ENCODE data around the gene TBX10. TPM values are rescaled to one million over a fixed set of nuclear protein-coding genes. Genes with fewer than 3 reads are reported as not detected.

The TBX10 gene
- total and polyA plus RNA-seq, 2 of the 8 experiments (the other 6 are each of a cell fraction or from before 2014, with no cell fraction given): 0.09 TPM; not detected in 1

GRCh38 chr11:67673902-67674301 lies 34.3 kb upstream of the TBX10 start:
- 82% methylated on average over 8 of the region's 8 CpGs; no CpG with 5 or more reads in 1 of the 2 experiments for WGBS, 2 experiments (ENCODE audit: extremely low coverage in 1 of 2, insufficient coverage in 1 of 2, insufficient read length in 1 of 2, insufficient replicate concordance in 2 of 2, low coverage in 1 of 2, low lambda C conversion rate in 2 of 2, missing lambda C conversion rate in 1 of 2)
- no peak for TF ChIP-seq POLR2A (IDR thresholded peaks at IDR 0.05; ENCODE audit: control extremely low read depth in 1 of 2, low read depth in 2 of 2, low read length in 2 of 2)
- TF ChIP-seq EP300 (IDR thresholded peaks at IDR 0.05; ENCODE audit: borderline replicate concordance in 1 of 2, low read depth in 2 of 2, low read length in 2 of 2): no peak
- TF ChIP-seq NANOG (IDR thresholded peaks at IDR 0.05; ENCODE audit: insufficient read depth, low read depth, low read length, poor library complexity, severe bottlenecking): no peak
- TF ChIP-seq SUZ12 (IDR thresholded peaks at IDR 0.05; ENCODE audit: low read length): no peak
- no peak for TF ChIP-seq ZNF274 (IDR thresholded peaks at IDR 0.05; ENCODE audit: borderline replicate concordance, extremely low read depth, low read length)
- TF ChIP-seq E2F6 (IDR thresholded peaks at IDR 0.05): no peak
- no peak for TF ChIP-seq JUND (IDR thresholded peaks at IDR 0.05; ENCODE audit: low read length)
- no peak for TF ChIP-seq PHF8 (conservative IDR thresholded peaks at IDR 0.05; ENCODE audit: low read depth, low read length)
- no peak for TF ChIP-seq CTBP2 (IDR thresholded peaks at IDR 0.05; ENCODE audit: borderline replicate concordance, insufficient read depth, insufficient read length, low read length)
- TF ChIP-seq POU5F1 (IDR thresholded peaks at IDR 0.05; ENCODE audit: low read depth, low read length): no peak
- TF ChIP-seq TCF12 (IDR thresholded peaks at IDR 0.05; ENCODE audit: low read depth, low read length): no peak
- TF ChIP-seq CBX8 (IDR thresholded peaks at IDR 0.05; ENCODE audit: borderline replicate concordance, low read depth, low read length): no peak
- no peak for TF ChIP-seq BACH1 (IDR thresholded peaks at IDR 0.05; ENCODE audit: low read length)
- no peak for TF ChIP-seq MAFK (IDR thresholded peaks at IDR 0.05; ENCODE audit: low read depth, low read length)
- Histone ChIP-seq H3K9ac (replicated peaks in 1 of 4; ENCODE audit: extremely low read depth in 1 of 4, low read depth in 3 of 4, low read length in 3 of 4) (no peak overlapping the region), H3K56ac (replicated peaks; ENCODE audit: insufficient read length, low read depth, low read length) (no peak overlapping the region), H3K79me1 (ENCODE audit: low read depth, low read length) (no peaks in the 10 kb centered on the region), H3K9me3 (ENCODE audit: insufficient read depth in 2 of 2, low read depth in 1 of 2, low read length in 1 of 2) (no peaks in the 10 kb centered on the region), H4K91ac (replicated peaks; ENCODE audit: insufficient read length, low read length) (no peak overlapping the region), H2BK12ac (ENCODE audit: low read depth, low read length) (no peak overlapping the region), H3K4ac (replicated peaks; ENCODE audit: insufficient read length, low read depth, low read length) (no peak overlapping the region), H2BK5ac (ENCODE audit: low read depth, low read length) (no peak overlapping the region), H3K27me3 (replicated peaks in 1 of 4; ENCODE audit: control insufficient read depth in 3 of 4, extremely low read depth in 1 of 4, insufficient read depth in 3 of 4, low read length in 3 of 4) (no peaks in the 10 kb centered on the region), H3K4me2 (ENCODE audit: insufficient read depth in 1 of 2, low read depth in 2 of 2, low read length in 2 of 2) (no peak overlapping the region), H2AFZ (ENCODE audit: low read length) (no peak overlapping the region), H3K23me2 (ENCODE audit: low read depth, low read length) (peaks cover 10% of the 10 kb centered on the region; the same call in 1 of the 2 replicates), H3K79me2 (ENCODE audit: control insufficient read depth in 1 of 2, insufficient read depth in 2 of 2, low read length in 2 of 2) (no peaks in the 10 kb centered on the region), H3K4me3 (ENCODE audit: extremely low read depth in 1 of 4, insufficient read depth in 2 of 4, low read depth in 3 of 4, low read length in 4 of 4) (no peak overlapping the region), H3K4me1 (replicated peaks in 1 of 4; ENCODE audit: control insufficient read depth in 3 of 4, insufficient read depth in 4 of 4, low read length in 3 of 4) (peaks cover 0 to 5% (median 0%) of the 10 kb centered on the region in 4 experiments; a peak in 3 of 7 replicates), H2BK20ac (ENCODE audit: low read length) (no peak overlapping the region), H4K20me1 (replicated peaks in 1 of 2; ENCODE audit: control insufficient read depth in 1 of 2, insufficient read depth in 2 of 2, low read length in 2 of 2) (peaks cover 0 to 2% of the 10 kb centered on the region in 2 experiments), H3K36me3 (ENCODE audit: control insufficient read depth in 2 of 4, insufficient read depth in 4 of 4, low read length in 3 of 4) (no peaks in the 10 kb centered on the region), H2AK5ac (ENCODE audit: low read depth, low read length) (no peak overlapping the region), H2BK120ac (replicated peaks; ENCODE audit: low read depth, low read length) (no peak overlapping the region), H2BK15ac (ENCODE audit: low read length) (no peak overlapping the region), H3K14ac (ENCODE audit: insufficient read length) (no peak overlapping the region), H3K23ac (ENCODE audit: insufficient read length) (no peak overlapping the region), H3K18ac (ENCODE audit: extremely low read depth, low read length) (no peak overlapping the region), H4K5ac (ENCODE audit: insufficient read length, low read depth, low read length) (no peak overlapping the region), H3K27ac (ENCODE audit: low read depth, low read length) (no peak overlapping the region), H4K8ac (ENCODE audit: extremely low read depth, insufficient read depth, low read length) (no peak overlapping the region; the same call in 1 of the 2 replicates)
- ChIA-PET CTCF (ENCODE audit: partially characterized antibody) (interaction anchor here (0.8 to 3.8 kb wide), 9 partner anchors 9 to 102 kb away, joined by 3 to 28 read pairs (median 3); no protein-coding TSS in a partner anchor), POLR2A (ENCODE audit: partially characterized antibody) (interaction anchor here (2.1 kb wide), 1 partner anchor 25 kb away, joined by 4 read pairs; no protein-coding TSS in a partner anchor)
- FAIRE-seq: no peak
- DNase-seq (ENCODE audit: low read depth in 1 of 2, low spot score in 2 of 2): no peak
